HepG2 (cell line): ENCODE measurements around the gene GFOD1. TPM values are rescaled to one million over a fixed set of nuclear protein-coding genes. Genes with fewer than 3 reads are reported as not detected.

ENCODE experiments used
- ATAC-seq: fragments of 200-7000 bp; cut with Tn5 transposase; 3 replicates; pipeline ENCODE4 v1.9.1; 2020; ENCODE audit warnings: mild to moderate bottlenecking, moderate library complexity
- BruUV-seq: library from RNA; stranded (reverse); fragments of 400-500 nt; replicated peaks from 2 replicates; lab custom pipeline; 2021; lab: Mats Ljungman, UMichigan
- CTCF ChIA-PET: fragments of 300-600 bp; formaldehyde crosslinking; extraction: SDS; loops from one replicate; lab custom pipeline; 2021; ENCODE audit warnings: low total read pairs, inconsistent platforms, low intra/inter-chr PET ratio; lab: Yijun Ruan, JAX
- POLR2A ChIA-PET: fragments of 350-600 bp; sonication (Branson Sonifier 250); formaldehyde crosslinking; loops from one replicate; lab custom pipeline; 2020; ENCODE audit warnings: antibody characterized with exemption, inconsistent platforms; lab: Yijun Ruan, JAX
- DNase-seq: peaks from one replicate; pipeline ENCODE4 v3.0.0-alpha.2; 2015; ENCODE audit warnings: low spot score
- FAIRE-seq: peaks from 3 replicates; lab custom pipeline; 2011; peaks lifted over from hg19 to GRCh38; lab: Jason Lieb, UNC
- H2AFZ ChIP-seq: one replicate; pipeline ENCODE4 v1.6.1; 2011; ENCODE audit warnings: low read length, inconsistent platforms
- H3K27ac ChIP-seq: fragments of 300-600 bp; 3 replicates; pipeline ENCODE4 v1.8.0; 2011; ENCODE audit warnings: mixed run types, mild to moderate bottlenecking, mixed read lengths, low read length, inconsistent platforms; ENCODE audit not compliant: insufficient read depth; ENCODE audit errors: extremely low read length
- H3K27me3 ChIP-seq, 2 experiments: fragments of 200-600 bp in 1 of 2; 2 replicates in 1 of 2; 3 replicates in 1 of 2; pipeline versions ENCODE4 v1.6.0 to v1.8.0; 2011; ENCODE audit warnings: low read length in 2 of 2, mild to moderate bottlenecking in 2 of 2, moderate library complexity in 2 of 2, inconsistent platforms in 1 of 2; ENCODE audit not compliant: insufficient read depth in 2 of 2, control insufficient read depth in 1 of 2
- H3K36me3 ChIP-seq, 2 experiments: fragments of 200-600 bp in 1 of 2; replicated peaks in 1 of 2; 2 replicates in 1 of 2; 3 replicates in 1 of 2; pipeline versions ENCODE4 v1.5.1 to v1.8.0; 2011; ENCODE audit warnings: low read length in 2 of 2, inconsistent platforms in 1 of 2; ENCODE audit not compliant: insufficient read depth in 2 of 2, control insufficient read depth in 1 of 2
- H3K4me1 ChIP-seq: 2 replicates; pipeline ENCODE4 v1.5.1; 2012; ENCODE audit warnings: low read length, inconsistent platforms; ENCODE audit not compliant: insufficient read depth
- H3K4me2 ChIP-seq: 2 replicates; pipeline ENCODE4 v1.6.0; 2011; ENCODE audit warnings: low read depth, low read length, inconsistent platforms
- H3K4me3 ChIP-seq, 3 experiments: fragments of 200-600 bp in 1 of 3; sonication (generic), shearing (Covaris generic) in 1 of 3; replicated peaks in 1 of 3; 2 replicates each; pipeline ENCODE4 v1.5.1; 2011 to 2016; ENCODE audit warnings: low read length in 3 of 3, inconsistent platforms in 2 of 3, low read depth in 2 of 3, mild to moderate bottlenecking in 2 of 3, control low read depth in 1 of 3, mixed read lengths in 1 of 3; ENCODE audit not compliant: insufficient read depth in 1 of 3
- H3K79me2 ChIP-seq: one replicate; pipeline ENCODE4 v1.6.1; 2011; ENCODE audit warnings: low read length, inconsistent platforms; ENCODE audit not compliant: insufficient read depth
- H3K9ac ChIP-seq: 2 replicates; pipeline ENCODE4 v1.6.0; 2011; ENCODE audit warnings: mild to moderate bottlenecking, low read depth, low read length, inconsistent platforms; ENCODE audit not compliant: insufficient read depth
- H3K9me3 ChIP-seq: 2 replicates; pipeline ENCODE4 v1.5.1; 2012; ENCODE audit warnings: mild to moderate bottlenecking, low read length
- H4K20me1 ChIP-seq: 2 replicates; pipeline ENCODE4 v1.6.0; 2011; ENCODE audit warnings: inconsistent platforms, mild to moderate bottlenecking, low read length, moderate library complexity; ENCODE audit not compliant: insufficient read depth
- HNF4A ChIP-seq: sonication (generic); formaldehyde crosslinking; IDR thresholded peaks from 2 replicates; pipeline ENCODE4 v1.4.0; 2020; ENCODE audit warnings: missing genetic modification reagents
- HNRNPK ChIP-seq: fragments of 200-400 bp; formaldehyde crosslinking; IDR thresholded peaks from 2 replicates; pipeline ENCODE4 v1.6.1; 2018; ENCODE audit warnings: low read length, low read depth, moderate library complexity, mild to moderate bottlenecking; ENCODE audit not compliant: poor library complexity, severe bottlenecking
- RFX5 ChIP-seq: IDR thresholded peaks from 2 replicates; pipeline ENCODE4 v1.6.1; 2011; ENCODE audit warnings: low read depth, low read length, improper control_type of control experiment
- SUZ12 ChIP-seq: fragments of 150-350 bp; IDR thresholded peaks from 2 replicates; pipeline ENCODE4 v1.6.1; 2014; ENCODE audit warnings: low read depth, low read length
- ZNF224 ChIP-seq: sonication (generic); formaldehyde crosslinking; IDR thresholded peaks from 2 replicates; pipeline ENCODE4 v1.5.0; 2020; ENCODE audit warnings: mild to moderate bottlenecking, missing genetic modification reagents
- ZNF343 ChIP-seq: sonication (generic); formaldehyde crosslinking; IDR thresholded peaks from 2 replicates; pipeline ENCODE4 v1.4.0; 2020; ENCODE audit warnings: mild to moderate bottlenecking, missing genetic modification reagents
- ZNF567 ChIP-seq: sonication (generic); formaldehyde crosslinking; IDR thresholded peaks from 2 replicates; pipeline ENCODE4 v1.8.1; 2023; ENCODE audit warnings: mild to moderate bottlenecking, missing genetic modification reagents, borderline replicate concordance
- ZNF572 ChIP-seq: sonication (generic); formaldehyde crosslinking; IDR thresholded peaks from 2 replicates; pipeline ENCODE4 v1.5.1; 2020; ENCODE audit warnings: mild to moderate bottlenecking, missing genetic modification reagents
- WGBS: methylation state at CpG from one replicate; pipeline ENCODE4 v1.1.6; 2017; ENCODE audit warnings: low lambda C conversion rate; 5-methylcytosine and 5-hydroxymethylcytosine counted together
- in situ Hi-C: cut with HindIII; loops from 2 replicates; pipeline ENCODE4 v1.10.0; 2017; ENCODE audit warnings: low pct_unique_long_range_greater_than_20kb; ENCODE audit not compliant: extremely low pct_ligation_motif_present
- intact Hi-C: fragments of 100-400 bp; cut with micrococcal nuclease; formaldehyde crosslinking; loops from one replicate; pipeline ENCODE4 v1.10.0; 2022; ENCODE audit not compliant: unreplicated experiment
- polyA plus RNA-seq, 8 experiments: library from polyadenylated mRNA; depleted of rRNA in 3 of 8; stranded (reverse) in 7 of 8; unstranded in 1 of 8; fragments of >200 nt; fragmentation: Illumina TruSeq in 4 of 8; extraction: Trizol in 4 of 8; gene quantifications; 2 replicates each; pipeline versions ENCODE4 v1.2.1 to v1.2.3, GENCODE V29; 2011 to 2016; ENCODE audit warnings: low read depth in 4 of 8, missing spikeins in 1 of 8, mixed read lengths in 1 of 8; ENCODE audit not compliant: insufficient read depth in 1 of 8
- total RNA-seq, 5 experiments: library from RNA; depleted of rRNA; stranded (reverse); fragments of >200 nt; fragmentation: Illumina TruSeq; extraction: Trizol; gene quantifications; 2 replicates each; pipeline ENCODE4 v1.2.3, GENCODE V29; 2016; ENCODE audit warnings: low read depth in 1 of 5
- TF ChIP-seq, protein P1 (sequence below): sonication (generic); formaldehyde crosslinking; IDR thresholded peaks from 2 replicates; pipeline ENCODE4 v1.4.0; 2020; ENCODE audit warnings: low read depth, mild to moderate bottlenecking, missing genetic modification reagents
- TF ChIP-seq, protein P2 (sequence below): fragments of 450-650 bp; IDR thresholded peaks from 2 replicates; pipeline ENCODE4 v1.6.1; 2016
- TF ChIP-seq, protein P3 (sequence below): sonication (generic); formaldehyde crosslinking; IDR thresholded peaks from 2 replicates; pipeline ENCODE4 v1.4.0; 2020; ENCODE audit warnings: missing genetic modification reagents; ENCODE audit errors: not compliant biosample characterization
- TF ChIP-seq, protein P4 (sequence below): sonication (generic); formaldehyde crosslinking; IDR thresholded peaks from 2 replicates; pipeline ENCODE4 v1.4.0; 2020; ENCODE audit warnings: mild to moderate bottlenecking, low read depth, missing genetic modification reagents

Gene GFOD1
- total and polyA plus RNA-seq, 2 of the 13 experiments (the other 11 are each of a cell fraction or from before 2014, with no cell fraction given), result 1.9 to 6.4 TPM

DNA sequence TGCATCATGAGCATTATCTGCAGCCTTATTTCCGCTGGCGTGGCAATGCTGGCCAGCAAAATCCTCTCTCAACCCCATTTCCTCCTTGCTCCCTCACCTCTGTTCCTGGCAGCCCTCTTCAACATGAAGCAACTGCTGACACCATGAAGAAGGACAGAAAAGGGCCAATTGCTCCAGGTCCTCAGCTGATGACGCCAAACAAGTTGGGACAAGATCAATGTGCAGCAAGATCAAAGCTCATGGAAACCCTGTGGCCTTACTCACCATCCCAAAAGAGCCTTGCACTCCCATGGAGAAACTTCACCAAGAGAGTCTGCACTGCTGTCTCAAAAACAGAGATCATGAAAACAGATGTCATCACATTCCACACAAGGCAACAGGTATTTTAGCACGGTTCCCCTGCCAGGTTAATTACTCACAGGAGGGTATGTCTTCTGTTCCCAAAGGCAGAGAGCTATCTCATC, 7.4 kb downstream of the GFOD1 start:
- no peak overlapping the region for H3K27ac ChIP-seq
- POLR2A ChIA-PET, result interaction anchor here (1.9 kb wide), 1 partner anchor 152 kb away, joined by 4 read pairs; the partner anchor contains the start of gene TBC1D7

DNA sequence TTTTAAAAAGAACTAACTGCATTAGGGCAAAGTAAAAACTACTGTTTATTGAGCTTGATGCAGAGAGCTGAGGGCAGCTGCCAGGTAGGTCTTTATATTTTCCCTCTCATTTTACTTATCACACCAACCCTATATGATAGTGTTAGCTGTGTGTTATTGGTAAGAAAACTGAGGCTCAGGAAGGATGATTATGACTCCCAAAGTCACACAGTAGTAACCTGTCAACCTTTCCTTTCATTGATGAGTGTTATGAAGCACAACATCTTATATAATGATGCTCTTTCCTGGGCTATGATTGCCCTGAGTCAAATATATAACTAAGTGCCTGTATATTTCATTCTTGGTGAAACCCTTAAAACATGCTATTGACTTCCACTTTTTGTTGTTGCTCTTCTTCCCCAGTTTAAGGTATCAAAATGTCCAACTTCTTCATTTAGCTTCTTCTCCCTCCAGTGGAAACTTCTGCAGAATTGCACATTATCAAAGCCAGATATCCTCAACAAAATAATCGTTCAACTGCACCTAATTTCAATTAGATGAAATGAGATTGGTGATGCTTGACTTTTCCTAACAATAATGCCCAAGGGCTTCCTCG, 8.1 kb downstream of the GFOD1 start:
- no peaks in the 10 kb centered on the region for H3K27me3 ChIP-seq
- H3K36me3 ChIP-seq, result 0 out of 5 replicates have a peak, but pooled peaks cover 0 to 1% of the 10 kb centered on the region in 2 experiments
- DNase-seq (no peak), ATAC-seq (no peak), FAIRE-seq (no peak)
- no peak overlapping the region for H3K27ac ChIP-seq
- BruUV-seq, result no TSS peak
- no peak overlapping the region for H2AFZ ChIP-seq
- ChIA-PET POLR2A (interaction anchor here (1.9 kb wide), 1 partner anchor 151 kb away, joined by 4 read pairs; the partner anchor contains the start of gene TBC1D7), CTCF (no interaction called here)
- in situ Hi-C loops, result no loop called here
- WGBS, result 88% methylated on average over 2 of the region's 2 CpGs
- H3K79me2 ChIP-seq, result peaks cover under 1% of the 10 kb centered on the region
- no peak overlapping the region for H3K4me2 ChIP-seq
- peaks cover 44% of the 10 kb centered on the region for H3K4me1 ChIP-seq
- intact Hi-C loops, result no loop called here
- no peak overlapping the region for H3K4me3 ChIP-seq
- H4K20me1 ChIP-seq, result no peaks in the 10 kb centered on the region
- no peak overlapping the region for H3K9ac ChIP-seq
- no peaks in the 10 kb centered on the region for H3K9me3 ChIP-seq
- no peak for TF ChIP-seq ZNF224
- TF ChIP-seq ZNF572, result no peak
- no peak for TF ChIP-seq HNRNPK
- TF ChIP-seq, protein P1, sequence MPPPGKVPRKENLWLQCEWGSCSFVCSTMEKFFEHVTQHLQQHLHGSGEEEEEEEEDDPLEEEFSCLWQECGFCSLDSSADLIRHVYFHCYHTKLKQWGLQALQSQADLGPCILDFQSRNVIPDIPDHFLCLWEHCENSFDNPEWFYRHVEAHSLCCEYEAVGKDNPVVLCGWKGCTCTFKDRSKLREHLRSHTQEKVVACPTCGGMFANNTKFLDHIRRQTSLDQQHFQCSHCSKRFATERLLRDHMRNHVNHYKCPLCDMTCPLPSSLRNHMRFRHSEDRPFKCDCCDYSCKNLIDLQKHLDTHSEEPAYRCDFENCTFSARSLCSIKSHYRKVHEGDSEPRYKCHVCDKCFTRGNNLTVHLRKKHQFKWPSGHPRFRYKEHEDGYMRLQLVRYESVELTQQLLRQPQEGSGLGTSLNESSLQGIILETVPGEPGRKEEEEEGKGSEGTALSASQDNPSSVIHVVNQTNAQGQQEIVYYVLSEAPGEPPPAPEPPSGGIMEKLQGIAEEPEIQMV (CRISPR knock-in tag), result no peak
- TF ChIP-seq, protein P2, sequence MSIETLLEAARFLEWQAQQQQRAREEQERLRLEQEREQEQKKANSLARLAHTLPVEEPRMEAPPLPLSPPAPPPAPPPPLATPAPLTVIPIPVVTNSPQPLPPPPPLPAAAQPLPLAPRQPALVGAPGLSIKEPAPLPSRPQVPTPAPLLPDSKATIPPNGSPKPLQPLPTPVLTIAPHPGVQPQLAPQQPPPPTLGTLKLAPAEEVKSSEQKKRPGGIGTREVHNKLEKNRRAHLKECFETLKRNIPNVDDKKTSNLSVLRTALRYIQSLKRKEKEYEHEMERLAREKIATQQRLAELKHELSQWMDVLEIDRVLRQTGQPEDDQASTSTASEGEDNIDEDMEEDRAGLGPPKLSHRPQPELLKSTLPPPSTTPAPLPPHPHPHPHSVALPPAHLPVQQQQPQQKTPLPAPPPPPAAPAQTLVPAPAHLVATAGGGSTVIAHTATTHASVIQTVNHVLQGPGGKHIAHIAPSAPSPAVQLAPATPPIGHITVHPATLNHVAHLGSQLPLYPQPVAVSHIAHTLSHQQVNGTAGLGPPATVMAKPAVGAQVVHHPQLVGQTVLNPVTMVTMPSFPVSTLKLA, result no peak
- no peak for TF ChIP-seq SUZ12
- TF ChIP-seq, protein P3, sequence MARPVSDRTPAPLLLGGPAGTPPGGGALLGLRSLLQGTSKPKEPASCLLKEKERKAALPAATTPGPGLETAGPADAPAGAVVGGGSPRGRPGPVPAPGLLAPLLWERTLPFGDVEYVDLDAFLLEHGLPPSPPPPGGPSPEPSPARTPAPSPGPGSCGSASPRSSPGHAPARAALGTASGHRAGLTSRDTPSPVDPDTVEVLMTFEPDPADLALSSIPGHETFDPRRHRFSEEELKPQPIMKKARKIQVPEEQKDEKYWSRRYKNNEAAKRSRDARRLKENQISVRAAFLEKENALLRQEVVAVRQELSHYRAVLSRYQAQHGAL (CRISPR knock-in tag), result no peak

More for the DNA sequence above, 7.4 kb downstream of the GFOD1 start:
- no peak for ATAC-seq
- no peaks in the 10 kb centered on the region for H3K27me3 ChIP-seq
- DNase-seq, result no peak
- CTCF ChIA-PET, result no interaction called here
- WGBS, result 83% methylated on average over 3 of the region's 4 CpGs
- H3K4me3 ChIP-seq, result no peak overlapping the region
- no TSS peak for BruUV-seq
- FAIRE-seq, result no peak
- H3K9me3 ChIP-seq, result no peaks in the 10 kb centered on the region
- no peak overlapping the region for H3K9ac ChIP-seq
- H2AFZ ChIP-seq, result no peak overlapping the region
- peaks cover 8% of the 10 kb centered on the region for H3K79me2 ChIP-seq
- in situ Hi-C loops, result loop anchor here (5.0 kb wide), 1 partner anchor 68 kb away; no protein-coding TSS in a partner anchor
- H4K20me1 ChIP-seq, result no peaks in the 10 kb centered on the region
- H3K36me3 ChIP-seq, result 0 out of 5 replicates have a peak, but pooled peaks cover 0 to 1% of the 10 kb centered on the region in 2 experiments
- no peak overlapping the region for H3K4me2 ChIP-seq
- 0 out of 2 replicates have a peak, but pooled peaks have one; percentile 27 for TF ChIP-seq RFX5
- 0 out of 2 replicates have a peak, but pooled peaks have one; percentile 42 for TF ChIP-seq ZNF343 (CRISPR knock-in tag)
- TF ChIP-seq, protein P4, sequence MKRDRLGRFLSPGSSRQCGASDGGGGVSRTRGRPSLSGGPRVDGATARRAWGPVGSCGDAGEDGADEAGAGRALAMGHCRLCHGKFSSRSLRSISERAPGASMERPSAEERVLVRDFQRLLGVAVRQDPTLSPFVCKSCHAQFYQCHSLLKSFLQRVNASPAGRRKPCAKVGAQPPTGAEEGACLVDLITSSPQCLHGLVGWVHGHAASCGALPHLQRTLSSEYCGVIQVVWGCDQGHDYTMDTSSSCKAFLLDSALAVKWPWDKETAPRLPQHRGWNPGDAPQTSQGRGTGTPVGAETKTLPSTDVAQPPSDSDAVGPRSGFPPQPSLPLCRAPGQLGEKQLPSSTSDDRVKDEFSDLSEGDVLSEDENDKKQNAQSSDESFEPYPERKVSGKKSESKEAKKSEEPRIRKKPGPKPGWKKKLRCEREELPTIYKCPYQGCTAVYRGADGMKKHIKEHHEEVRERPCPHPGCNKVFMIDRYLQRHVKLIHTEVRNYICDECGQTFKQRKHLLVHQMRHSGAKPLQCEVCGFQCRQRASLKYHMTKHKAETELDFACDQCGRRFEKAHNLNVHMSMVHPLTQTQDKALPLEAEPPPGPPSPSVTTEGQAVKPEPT, result peak; percentile 24; the same call in 1 of the 2 replicates
- TF ChIP-seq HNF4A (CRISPR knock-in tag), result 0 out of 2 replicates have a peak, but pooled peaks have one; percentile 17
- no peak for TF ChIP-seq ZNF567 (CRISPR knock-in tag)
- intact Hi-C loops, result no loop called here
- peaks cover 44% of the 10 kb centered on the region for H3K4me1 ChIP-seq
